SK-N-SH treated with all-trans-retinoic acid at 6 μM for 48 hours (cell line): ENCODE data around the gene ATP9A.

Experiments used
- ATAC-seq: fragments of 200-7000 bp; cut with Tn5 transposase; 3 replicates; pipeline ENCODE4 v1.9.1; 2020; ENCODE audit warnings: mild to moderate bottlenecking, moderate library complexity
- ARNTL ChIP-seq: fragments of 450-650 bp; formaldehyde crosslinking; IDR thresholded peaks from 2 replicates; pipeline ENCODE4 v1.5.0; 2020; ENCODE audit warnings: low read depth, mild to moderate bottlenecking, moderate library complexity, borderline replicate concordance
- BACH2 ChIP-seq: fragments of 250-450 bp; sonication (Bioruptor Pico); IDR thresholded peaks from 2 replicates; pipeline ENCODE4 v1.9.0; 2021; ENCODE audit warnings: mild to moderate bottlenecking, borderline replicate concordance
- CREB5 ChIP-seq: fragments of 250-450 bp; sonication (Bioruptor Pico); IDR thresholded peaks from 2 replicates; pipeline ENCODE4 v1.5.1; 2020; ENCODE audit warnings: low read depth, mild to moderate bottlenecking, moderate library complexity
- CSDC2 ChIP-seq: fragments of 250-450 bp; sonication (Bioruptor Pico); IDR thresholded peaks from 2 replicates; pipeline ENCODE4 v1.5.0; 2020; ENCODE audit warnings: mild to moderate bottlenecking, moderate library complexity
- CSRNP3 ChIP-seq: fragments of 250-450 bp; sonication (Bioruptor Pico); IDR thresholded peaks from 2 replicates; pipeline ENCODE4 v1.5.1; 2021; ENCODE audit warnings: mild to moderate bottlenecking, moderate library complexity
- ESRRG ChIP-seq: fragments of 250-450 bp; sonication (Bioruptor Pico); IDR thresholded peaks from 2 replicates; pipeline ENCODE4 v1.6.1; 2021; ENCODE audit warnings: mild to moderate bottlenecking
- ISL1 ChIP-seq: fragments of 250-450 bp; sonication (Bioruptor Pico); IDR thresholded peaks from 2 replicates; pipeline ENCODE4 v2.1.2; 2022; ENCODE audit warnings: mild to moderate bottlenecking, moderate library complexity
- PATZ1 ChIP-seq: fragments of 250-450 bp; sonication (Bioruptor Pico); IDR thresholded peaks from 2 replicates; pipeline ENCODE4 v1.8.0; 2020; ENCODE audit warnings: mild to moderate bottlenecking, moderate library complexity, borderline replicate concordance
- PPARA ChIP-seq: fragments of 250-450 bp; sonication (Bioruptor Pico); IDR thresholded peaks from 2 replicates; pipeline ENCODE4 v1.5.0; 2020; ENCODE audit warnings: mild to moderate bottlenecking, borderline replicate concordance
- RARB ChIP-seq: fragments of 250-450 bp; sonication (Bioruptor Pico); IDR thresholded peaks from 2 replicates; pipeline ENCODE4 v1.8.0; 2021; ENCODE audit warnings: mild to moderate bottlenecking, moderate library complexity
- SNAI2 ChIP-seq: fragments of 250-450 bp; sonication (Bioruptor Pico); IDR thresholded peaks from 2 replicates; pipeline ENCODE4 v1.5.0; 2020; ENCODE audit warnings: mild to moderate bottlenecking, moderate library complexity
- TCF4 ChIP-seq: fragments of 250-450 bp; sonication (Bioruptor Pico); IDR thresholded peaks from 2 replicates; pipeline ENCODE4 v1.8.0; 2021; ENCODE audit warnings: mild to moderate bottlenecking, moderate library complexity, borderline replicate concordance
- TSHZ2 ChIP-seq: fragments of 250-450 bp; sonication (Bioruptor Pico); IDR thresholded peaks from 2 replicates; pipeline ENCODE4 v1.5.0; 2020; ENCODE audit warnings: mild to moderate bottlenecking, moderate library complexity
- ZFP3 ChIP-seq: fragments of 250-450 bp; sonication (Bioruptor Pico); IDR thresholded peaks from 2 replicates; pipeline ENCODE4 v1.5.0; 2020; ENCODE audit warnings: mild to moderate bottlenecking, moderate library complexity
- ZFP30 ChIP-seq: fragments of 450-650 bp; formaldehyde crosslinking; IDR thresholded peaks from 2 replicates; pipeline ENCODE4 v1.5.0; 2022; ENCODE audit warnings: mild to moderate bottlenecking, moderate library complexity
- ZNF70 ChIP-seq: fragments of 450-650 bp; formaldehyde crosslinking; IDR thresholded peaks from 2 replicates; pipeline ENCODE4 v1.5.0; 2020; ENCODE audit warnings: mild to moderate bottlenecking, moderate library complexity
- ZNF8 ChIP-seq: fragments of 450-650 bp; formaldehyde crosslinking; IDR thresholded peaks from 2 replicates; pipeline ENCODE4 v1.5.0; 2020; ENCODE audit warnings: mild to moderate bottlenecking, moderate library complexity

ATP9A gene

GRCh38 chr20:51562027-51562331 is 206.2 kb downstream of the ATP9A start (continued):
- TF ChIP-seq TSHZ2 (CRISPR knock-in tag) (no peak), ZFP3 (CRISPR knock-in tag) (no peak)

DNA sequence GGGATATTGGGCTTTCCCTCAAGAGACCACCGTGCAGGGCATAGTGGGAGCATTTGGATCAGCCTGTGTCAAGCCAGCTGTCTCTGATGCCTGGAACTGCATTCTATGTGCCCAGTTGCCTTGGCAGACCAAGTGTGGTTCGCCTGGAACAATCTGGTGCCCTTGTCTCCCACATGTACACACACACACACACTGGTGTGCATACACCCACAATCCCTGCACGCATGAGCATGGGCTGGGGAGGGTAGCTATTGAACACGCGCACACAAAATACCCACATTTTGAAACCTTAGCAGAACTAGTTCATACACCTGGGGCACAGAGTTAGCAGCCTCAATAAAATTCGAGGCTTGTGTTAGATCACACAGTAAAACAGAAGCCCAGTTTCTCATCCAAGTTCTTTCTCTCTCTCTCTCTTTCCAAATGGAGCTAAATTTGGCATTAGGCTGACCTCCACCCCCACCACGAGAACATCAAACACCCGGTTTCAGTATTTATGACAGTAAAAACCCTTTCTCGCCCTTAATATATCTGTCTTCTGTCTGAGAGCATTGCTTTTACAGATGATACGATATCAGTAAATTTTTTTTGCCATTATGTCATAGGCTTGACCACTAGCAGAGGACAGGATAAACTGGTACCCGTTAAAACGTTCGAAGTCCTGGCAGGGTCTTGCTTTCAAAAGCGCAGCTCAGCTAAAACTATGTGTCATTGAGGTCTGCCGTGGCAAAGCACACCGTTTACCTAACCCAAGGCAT is 207.5 kb downstream of the ATP9A start:
- no peak for ATAC-seq
- peak; percentile 70 for TF ChIP-seq ISL1
- TF ChIP-seq ARNTL (CRISPR knock-in tag) = no peak
- TF ChIP-seq CSDC2 (CRISPR knock-in tag) = no peak
- TF ChIP-seq CREB5 (CRISPR knock-in tag) = 0 out of 2 replicates have a peak, but pooled peaks have one; percentile 38
- TF ChIP-seq TSHZ2 (CRISPR knock-in tag) = no peak

- TF ChIP-seq BACH2 (no peak), TCF4 (no peak), ESRRG (no peak), ZNF8 (CRISPR knock-in tag) (no peak), ZFP3 (CRISPR knock-in tag) (no peak), RARB (CRISPR knock-in tag) (no peak), ZFP30 (CRISPR knock-in tag) (no peak), PPARA (CRISPR knock-in tag) (no peak), PATZ1 (CRISPR knock-in tag) (no peak), CSRNP3 (CRISPR knock-in tag) (no peak), ZNF70 (no peak), ISL1 (no peak)
- TF ChIP-seq, all 23 proteins: peak for 0
- no peak for ATAC-seq
These were observed 208.1 kb downstream of the ATP9A start for GRCh38 chr20:51560042-51560441.

DNA sequence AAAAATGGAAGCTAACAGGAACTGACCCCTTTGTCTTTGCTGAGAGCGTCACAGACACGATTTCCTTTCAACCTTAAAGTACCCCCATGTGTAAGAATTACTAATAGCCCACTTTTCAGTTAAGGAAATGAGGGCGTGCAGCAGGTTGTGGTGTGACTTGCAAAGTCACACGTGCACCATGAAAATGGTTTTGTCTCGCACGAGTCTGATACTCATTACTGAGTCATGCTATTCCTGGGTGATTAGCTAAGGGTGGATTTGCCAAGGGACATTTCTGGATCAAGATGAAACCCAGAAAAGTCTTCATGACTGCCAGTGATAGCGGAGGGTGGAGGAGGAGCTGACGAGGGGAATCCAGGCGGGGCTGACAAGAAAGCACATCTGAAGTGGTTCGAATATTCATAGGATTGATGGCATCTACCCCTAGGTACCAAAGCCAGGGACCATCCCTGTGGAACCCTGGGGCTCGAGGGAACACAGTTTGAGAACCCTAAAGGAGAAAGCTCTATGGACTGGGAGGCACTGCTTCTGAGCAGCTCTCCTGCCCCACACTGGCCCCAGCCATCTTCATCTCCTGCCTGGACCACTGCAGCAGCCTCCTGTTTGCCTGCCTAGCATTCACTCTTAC is 213.5 kb downstream of the ATP9A start:
- ATAC-seq = peak; percentile 4; the same call in 2 of the 3 replicates
- TF ChIP-seq TSHZ2 (CRISPR knock-in tag) = no peak
- no peak for TF ChIP-seq ZNF70
- no peak for TF ChIP-seq SNAI2 (CRISPR knock-in tag)
- no peak for TF ChIP-seq ZFP3 (CRISPR knock-in tag)
- TF ChIP-seq BACH2 = no peak
- no peak for TF ChIP-seq CSRNP3 (CRISPR knock-in tag)
